ENCODE results near the gene MGAT5.

Gene MGAT5

GRCh38 chr2:134489732-134490384, 236.0 kb downstream of the MGAT5 start:
- no peak for DNase-seq

DNA sequence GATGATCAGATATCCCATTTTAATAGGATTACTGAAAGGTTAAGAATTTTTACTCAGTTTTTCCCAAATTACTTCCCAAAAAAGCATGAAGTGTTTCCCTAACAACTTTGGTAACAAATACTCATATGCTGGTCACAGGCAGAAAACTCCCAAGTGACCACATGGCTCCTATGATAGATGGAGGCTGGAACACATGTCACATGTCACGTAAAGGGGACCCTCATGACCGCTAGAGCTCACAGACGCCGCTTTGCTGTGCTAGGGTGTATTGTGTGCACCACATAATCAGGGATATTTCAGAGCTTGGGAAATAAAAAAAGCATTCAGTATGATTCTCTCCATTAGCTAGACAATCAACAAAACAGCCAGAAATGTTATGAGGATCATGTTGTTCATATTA, 236.7 kb downstream of the MGAT5 start:
- no peak for DNase-seq

GRCh38 chr2:134491022-134491421, 237.2 kb downstream of the MGAT5 start:
- DNase-seq: no peak

DNA sequence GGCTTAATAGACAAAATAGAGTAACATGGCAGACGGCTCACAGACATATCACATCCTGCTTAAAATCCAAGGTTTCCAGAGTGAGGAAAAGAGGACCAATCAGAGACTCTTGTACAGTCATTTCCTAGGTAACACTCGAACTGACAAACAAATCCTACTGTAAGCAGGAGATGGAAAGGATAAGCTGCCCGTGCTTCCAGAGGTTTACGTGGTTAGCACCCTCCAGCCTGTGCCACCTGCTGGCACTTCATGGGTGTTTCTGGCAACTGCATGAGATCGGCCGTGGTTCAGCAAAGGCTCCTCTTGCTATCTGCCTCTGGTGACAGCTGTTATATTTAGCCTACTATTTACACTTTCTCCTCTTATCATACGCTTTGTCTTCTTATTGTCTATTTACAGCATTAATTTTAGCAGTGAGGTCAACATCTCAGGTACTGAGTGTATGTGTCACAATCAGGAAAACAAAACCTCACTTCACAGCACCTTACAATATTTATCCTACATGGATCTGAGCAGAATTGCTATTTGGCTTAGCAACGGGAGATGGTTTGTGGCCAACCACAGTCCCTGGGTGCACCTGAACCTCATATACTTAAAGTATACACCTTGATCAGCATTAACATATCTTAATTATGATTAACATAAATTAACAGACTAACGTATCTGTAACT, 238.0 kb downstream of the MGAT5 start:
- no peak for DNase-seq

- DNase-seq: no peak
Measured at GRCh38 chr2:134493797-134494196, 239.9 kb downstream of the MGAT5 start.

- DNase-seq: no peak
Measured at GRCh38 chr2:134498654-134499053, 244.8 kb downstream of the MGAT5 start.

DNA sequence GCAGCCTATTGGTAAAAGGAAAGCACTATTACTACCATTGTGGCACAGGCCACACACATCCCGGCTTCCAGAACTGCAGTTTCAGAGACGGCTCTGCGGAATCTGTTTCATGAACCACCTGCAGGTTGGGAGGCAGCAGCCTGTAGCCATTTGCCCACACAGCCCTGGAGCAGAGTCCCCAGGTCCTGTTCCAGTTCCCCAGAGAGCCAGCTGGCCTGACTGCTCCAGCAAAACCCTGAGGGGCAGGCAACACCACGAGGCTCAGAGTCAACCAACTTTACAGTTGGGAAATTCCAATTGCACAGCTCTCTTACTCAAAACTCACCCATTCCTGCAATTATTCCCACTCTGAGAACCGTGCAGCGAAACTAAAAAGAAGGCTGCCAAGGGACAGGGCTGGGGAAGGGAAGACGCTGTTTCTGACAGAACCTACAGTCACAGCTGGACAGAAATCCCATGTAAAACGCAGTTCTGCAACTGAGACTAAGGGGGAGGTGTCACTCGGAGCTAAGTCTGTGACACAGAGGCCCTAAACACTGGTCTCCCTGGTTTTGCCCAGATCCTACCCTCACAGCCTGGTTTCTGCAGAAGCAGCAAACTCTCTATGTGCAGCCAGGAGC, 245.5 kb downstream of the MGAT5 start:
- no peak for DNase-seq

GRCh38 chr2:134500211-134500935, 246.5 kb downstream of the MGAT5 start:
- no peak for DNase-seq

- DNase-seq: no peak
Measured at GRCh38 chr2:134501476-134502091, 247.7 kb downstream of the MGAT5 start.

GRCh38 chr2:134502104-134502503, 248.2 kb downstream of the MGAT5 start:
- no peak for DNase-seq

Measured in NCI-H446 treated with DMSO at 0.1 percent for 48 hours (cell line).